H9 (cell line): Measurements from ENCODE around the gene FBLN2. TPM values are rescaled to one million over a fixed set of nuclear protein-coding genes. Genes with fewer than 3 reads are reported as not detected.

Experiments
- DNase-seq: peaks from one replicate; pipeline ENCODE4 v3.0.0-alpha.2; 2017
- H2AFZ ChIP-seq: one replicate; pipeline ENCODE4 v1.6.1; 2013; ENCODE audit warnings: mild to moderate bottlenecking, low read length, control low read depth, moderate library complexity
- H2AK5ac ChIP-seq: 2 replicates; pipeline ENCODE4 v1.6.1; 2013; ENCODE audit warnings: low read length, control low read depth, mixed read lengths; ENCODE audit not compliant: insufficient read length
- H2BK120ac ChIP-seq: one replicate; pipeline ENCODE4 v1.6.1; 2013; ENCODE audit warnings: low read depth, mild to moderate bottlenecking, low read length, control low read depth, inconsistent platforms; ENCODE audit not compliant: poor library complexity, severe bottlenecking
- H2BK12ac ChIP-seq: 2 replicates; pipeline ENCODE4 v1.6.1; 2013; ENCODE audit warnings: low read length, control low read depth, mixed read lengths, low read depth; ENCODE audit not compliant: insufficient read length
- H2BK15ac ChIP-seq: 2 replicates; pipeline ENCODE4 v1.6.1; 2013; ENCODE audit warnings: low read depth, low read length, control low read depth
- H2BK20ac ChIP-seq: one replicate; pipeline ENCODE4 v1.6.1; 2013; ENCODE audit warnings: low read depth, mild to moderate bottlenecking, low read length, control low read depth, inconsistent platforms; ENCODE audit not compliant: poor library complexity, severe bottlenecking
- H2BK5ac ChIP-seq: 2 replicates; pipeline ENCODE4 v1.6.1; 2013; ENCODE audit warnings: low read length, control low read depth, mixed read lengths; ENCODE audit not compliant: insufficient read length
- H3K14ac ChIP-seq: 2 replicates; pipeline ENCODE4 v1.6.1; 2013; ENCODE audit warnings: low read length, control low read depth; ENCODE audit not compliant: insufficient read depth
- H3K18ac ChIP-seq: 2 replicates; pipeline ENCODE4 v1.6.1; 2013; ENCODE audit warnings: low read depth, mild to moderate bottlenecking, mixed read lengths, low read length, control low read depth; ENCODE audit not compliant: insufficient read length
- H3K23ac ChIP-seq: 2 replicates; pipeline ENCODE4 v1.6.1; 2013; ENCODE audit warnings: low read length, control low read depth, mixed read lengths, low read depth; ENCODE audit not compliant: insufficient read length
- H3K23me2 ChIP-seq: 2 replicates; pipeline ENCODE4 v1.6.1; 2013; ENCODE audit warnings: low read depth, mild to moderate bottlenecking, mixed read lengths, low read length, control low read depth; ENCODE audit not compliant: insufficient read length, poor library complexity, severe bottlenecking
- H3K27ac ChIP-seq: 2 replicates; pipeline ENCODE4 v1.5.1; 2013; ENCODE audit warnings: low read length, control low read depth, mixed read lengths, low read depth; ENCODE audit not compliant: insufficient read length
- H3K27me3 ChIP-seq: 2 replicates; pipeline ENCODE4 v1.6.1; 2013; ENCODE audit warnings: low read length, control low read depth, inconsistent platforms; ENCODE audit not compliant: insufficient read depth
- H3K4ac ChIP-seq: 2 replicates; pipeline ENCODE4 v1.6.1; 2013; ENCODE audit warnings: low read depth, mild to moderate bottlenecking, control low read depth, inconsistent platforms, low read length, moderate library complexity
- H3K4me1 ChIP-seq: 2 replicates; pipeline ENCODE4 v1.6.1; 2013; ENCODE audit warnings: low read length, control low read depth, inconsistent platforms; ENCODE audit not compliant: insufficient read depth
- H3K4me2 ChIP-seq: 2 replicates; pipeline ENCODE4 v1.6.1; 2013; ENCODE audit warnings: low read length, control low read depth, mixed read lengths; ENCODE audit not compliant: insufficient read length, insufficient read depth
- H3K56ac ChIP-seq: 2 replicates; pipeline ENCODE4 v1.6.1; 2013; ENCODE audit warnings: low read depth, mild to moderate bottlenecking, mixed read lengths, low read length, control low read depth; ENCODE audit not compliant: insufficient read length
- H3K79me1 ChIP-seq: 2 replicates; pipeline ENCODE4 v1.6.1; 2013; ENCODE audit warnings: low read depth, mild to moderate bottlenecking, moderate library complexity, low read length, control low read depth, inconsistent platforms; ENCODE audit not compliant: insufficient read depth, poor library complexity, severe bottlenecking
- H3K79me2 ChIP-seq: 2 replicates; pipeline ENCODE4 v1.6.1; 2013; ENCODE audit warnings: low read length, control low read depth, inconsistent platforms; ENCODE audit not compliant: insufficient read depth
- H3K9ac ChIP-seq: 2 replicates; pipeline ENCODE4 v1.6.1; 2013; ENCODE audit warnings: low read length, control low read depth, mixed read lengths; ENCODE audit not compliant: insufficient read length; ENCODE audit errors: extremely low read depth
- H3K9me3 ChIP-seq: one replicate; pipeline ENCODE4 v1.6.1; 2013; ENCODE audit warnings: low read depth, low read length, inconsistent platforms; ENCODE audit not compliant: control insufficient read depth
- H3T11ph ChIP-seq: one replicate; pipeline ENCODE4 v1.6.1; 2013; ENCODE audit warnings: mild to moderate bottlenecking, low read length, control low read depth, inconsistent platforms
- H4K20me1 ChIP-seq: one replicate; pipeline ENCODE4 v1.6.1; 2013; ENCODE audit not compliant: control insufficient read depth, insufficient read length, insufficient read depth
- H4K5ac ChIP-seq: 2 replicates; pipeline ENCODE4 v1.6.1; 2013; ENCODE audit warnings: low read depth, mild to moderate bottlenecking, mixed read lengths, low read length, control low read depth; ENCODE audit not compliant: insufficient read length
- H4K8ac ChIP-seq: replicated peaks from 2 replicates; pipeline ENCODE4 v1.6.1; 2013; ENCODE audit warnings: low read length, control low read depth, mixed read lengths, low read depth; ENCODE audit not compliant: insufficient read length
- H4K91ac ChIP-seq: 2 replicates; pipeline ENCODE4 v1.6.1; 2013; ENCODE audit warnings: low read depth, mild to moderate bottlenecking, moderate library complexity, mixed read lengths, low read length, control low read depth; ENCODE audit not compliant: insufficient read length
- H3K27ac Mint-ChIP-seq, 3 experiments: 2 replicates in 2 of 3; 3 replicates in 1 of 3; pipeline ENCODE4 v1.8.0; 2020 to 2021; ENCODE audit warnings: mixed read lengths in 3 of 3, mild to moderate bottlenecking in 1 of 3, moderate library complexity in 1 of 3
- H3K27me3 Mint-ChIP-seq: 2 replicates; pipeline ENCODE4 v1.8.0; 2021; ENCODE audit warnings: low read depth, mild to moderate bottlenecking, moderate library complexity, mixed read lengths
- H3K36me3 Mint-ChIP-seq, 3 experiments: 2 replicates in 2 of 3; 3 replicates in 1 of 3; pipeline ENCODE4 v1.8.0; 2020 to 2021; ENCODE audit warnings: low read depth in 3 of 3, mixed read lengths in 3 of 3; ENCODE audit not compliant: insufficient read depth in 1 of 3
- H3K4me1 Mint-ChIP-seq, 2 experiments: 2 replicates each; pipeline ENCODE4 v1.8.0; 2020; ENCODE audit warnings: mixed read lengths in 2 of 2
- H3K4me3 Mint-ChIP-seq, 2 experiments: 2 replicates in 1 of 2; 3 replicates in 1 of 2; pipeline ENCODE4 v1.8.0; 2020 to 2021; ENCODE audit warnings: mild to moderate bottlenecking in 2 of 2, mixed read lengths in 2 of 2, moderate library complexity in 1 of 2
- H3K9me3 Mint-ChIP-seq, 2 experiments: 2 replicates in 1 of 2; 3 replicates in 1 of 2; pipeline ENCODE4 v1.8.0; 2020; ENCODE audit warnings: mild to moderate bottlenecking in 2 of 2, mixed read lengths in 2 of 2, moderate library complexity in 1 of 2
- CTCF ChIP-seq: fragments of 200-600 bp; sonication (generic); conservative IDR thresholded peaks from 3 replicates; pipeline ENCODE4 v1.8.0; 2021; ENCODE audit warnings: antibody characterized with exemption, mild to moderate bottlenecking
- WGBS: extraction: QIAGEN DNeasy Blood & Tissue Kit; methylation state at CpG from one replicate; pipeline ENCODE4 v1.1.7; 2013; ENCODE audit warnings: missing lambda C conversion rate, low lambda C conversion rate, mixed read lengths; ENCODE audit not compliant: insufficient read length; ENCODE audit errors: extremely low coverage; 5-methylcytosine and 5-hydroxymethylcytosine counted together
- total RNA-seq: library from RNA; stranded (reverse); gene quantifications from 2 replicates; pipeline ENCODE4 v1.2.1, GENCODE V29; 2021

Gene FBLN2
- total RNA-seq, 1 experiment from 2014 or later = 11.8 TPM

DNA sequence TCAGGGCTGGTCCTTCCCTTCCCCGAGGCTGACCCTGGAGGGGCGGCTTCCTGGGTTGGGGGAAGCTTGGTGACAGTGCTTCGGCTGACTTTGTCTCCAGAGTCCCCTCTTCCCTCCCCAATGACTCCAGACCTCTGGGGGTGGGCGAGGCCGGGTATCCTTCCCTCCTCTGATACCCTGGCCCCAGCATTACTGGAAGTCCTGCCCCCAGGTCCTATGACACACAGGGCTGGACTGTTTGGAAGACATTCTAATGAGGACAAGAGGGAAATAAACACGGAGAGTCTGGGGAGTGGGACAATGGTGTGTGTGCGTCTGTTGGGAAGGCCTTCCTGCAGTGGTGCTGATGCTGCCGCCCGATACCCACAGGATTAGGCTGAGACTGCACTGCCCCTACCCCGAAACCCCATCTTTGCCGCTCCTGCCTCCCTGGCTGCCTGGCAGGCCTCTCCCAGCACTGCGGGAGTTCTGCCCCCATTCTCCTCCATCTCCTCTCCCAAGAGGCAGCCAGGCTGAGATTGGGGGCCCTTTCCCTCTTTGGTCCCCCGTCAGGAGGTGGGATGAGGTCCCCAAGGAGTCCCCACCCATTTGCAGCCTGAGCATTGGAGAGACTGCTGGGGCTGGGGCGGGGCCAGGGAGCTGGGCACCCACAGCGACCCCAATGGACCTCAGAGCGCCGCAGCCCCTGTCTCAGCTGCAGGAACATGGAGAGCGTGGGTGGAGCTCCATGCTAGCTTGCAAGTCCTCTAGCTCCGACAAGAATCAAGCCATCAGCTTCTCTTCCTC lies 29.7 kb upstream of the FBLN2 start:
- H3K9me3 ChIP-seq = no peaks in the 10 kb centered on the region
- no peak overlapping the region for H2BK5ac ChIP-seq
- H3K14ac ChIP-seq = no peak overlapping the region
- H3K23ac ChIP-seq = no peak overlapping the region
- H3K4ac ChIP-seq = no peak overlapping the region
- no peak overlapping the region for H4K8ac ChIP-seq
- H3K27ac ChIP-seq = no peak overlapping the region
- Mint-ChIP-seq H3K27ac (no peak overlapping the region), H3K36me3 (peaks cover 0 to 2% (median 0%) of the 10 kb centered on the region in 3 experiments; a peak in 5 of 7 replicates), H3K27me3 (peaks cover 3% of the 10 kb centered on the region; the same call in 1 of the 2 replicates), H3K9me3 (peaks cover 6 to 15% of the 10 kb centered on the region in 2 experiments), H3K4me3 (no peak overlapping the region), H3K4me1 (peaks cover 0 to 8% of the 10 kb centered on the region in 2 experiments; a peak in 1 of 4 replicates)
- H4K91ac ChIP-seq = no peak overlapping the region
- no peak overlapping the region for H2BK20ac ChIP-seq
- no peak overlapping the region for H3T11ph ChIP-seq
- H2BK12ac ChIP-seq = no peak overlapping the region
- no peaks in the 10 kb centered on the region for H4K20me1 ChIP-seq
- H2BK120ac ChIP-seq = no peak overlapping the region
- no peak overlapping the region for H3K9ac ChIP-seq
- no peaks in the 10 kb centered on the region for H3K79me1 ChIP-seq
- no peak overlapping the region for H3K18ac ChIP-seq
- H3K4me1 ChIP-seq = no peaks in the 10 kb centered on the region
- 0 out of 3 replicates have a peak, but pooled peaks have one; percentile 25 for TF ChIP-seq CTCF
- no peak overlapping the region for H4K5ac ChIP-seq
- H3K56ac ChIP-seq = no peak overlapping the region
- no peak overlapping the region for H3K4me2 ChIP-seq
- H2AFZ ChIP-seq = no peak overlapping the region
- H3K23me2 ChIP-seq = no peaks in the 10 kb centered on the region
- WGBS = no CpG with 5 or more reads among the region's 19 CpGs
- no peaks in the 10 kb centered on the region for H3K79me2 ChIP-seq
- no peak overlapping the region for H2BK15ac ChIP-seq
- H3K27me3 ChIP-seq = no peaks in the 10 kb centered on the region
- no peak overlapping the region for H2AK5ac ChIP-seq
- DNase-seq = peak; percentile 63
